GM06990 (cell line): ENCODE results near the gene KCNK18.

Experiments
- DNase-seq: peaks from one replicate; pipeline ENCODE4 v3.0.0-alpha.2; 2011; ENCODE audit not compliant: insufficient read length; ENCODE audit errors: extremely low read depth
- H3K27me3 ChIP-seq: replicated peaks from 2 replicates; pipeline ENCODE4 v1.6.0; 2011; ENCODE audit warnings: low read length; ENCODE audit not compliant: control insufficient read depth, insufficient read depth
- H3K36me3 ChIP-seq: 2 replicates; pipeline ENCODE4 v1.5.1; 2011; ENCODE audit warnings: low read length; ENCODE audit not compliant: control insufficient read depth, insufficient read depth
- H3K4me3 ChIP-seq: replicated peaks from 2 replicates; pipeline ENCODE4 v1.5.1; 2011; ENCODE audit warnings: low read depth, mild to moderate bottlenecking, control low read depth, low read length
- CTCF ChIP-seq: IDR thresholded peaks from 2 replicates; pipeline ENCODE4 v1.5.1; 2011; ENCODE audit warnings: low read length, control low read depth, mild to moderate bottlenecking, inconsistent platforms; ENCODE audit not compliant: insufficient read depth, poor library complexity, severe bottlenecking

KCNK18 gene

GRCh38 chr10:117164592-117165537 is 32.4 kb upstream of the KCNK18 start:
- DNase-seq: no peak
- Histone ChIP-seq H3K4me3 (no peak overlapping the region), H3K36me3 (no peaks in the 10 kb centered on the region), H3K27me3 (no peaks in the 10 kb centered on the region; the same call in 1 of the 2 replicates)
- TF ChIP-seq CTCF: no peak

- Histone ChIP-seq H3K36me3 (no peaks in the 10 kb centered on the region), H3K4me3 (no peak overlapping the region), H3K27me3 (no peaks in the 10 kb centered on the region; the same call in 1 of the 2 replicates)
- no peak for DNase-seq
- TF ChIP-seq CTCF: peak; percentile 44
These were observed 31.5 kb upstream of the KCNK18 start for GRCh38 chr10:117165538-117166417.

GRCh38 chr10:117166418-117167345 is 30.6 kb upstream of the KCNK18 start:
- H3K27me3 ChIP-seq: no peaks in the 10 kb centered on the region; the same call in none of the 2 replicates
- H3K4me3 ChIP-seq: no peak overlapping the region
- DNase-seq: no peak
- no peak for TF ChIP-seq CTCF
- H3K36me3 ChIP-seq: no peaks in the 10 kb centered on the region

GRCh38 chr10:117167346-117167788 is 29.9 kb upstream of the KCNK18 start:
- Histone ChIP-seq H3K36me3 (no peaks in the 10 kb centered on the region), H3K4me3 (no peak overlapping the region), H3K27me3 (no peaks in the 10 kb centered on the region; the same call in none of the 2 replicates)
- no peak for TF ChIP-seq CTCF
- no peak for DNase-seq
